GM15510 (cell line): ENCODE measurements around the gene CNTNAP1.

Source experiments
- POLR2A ChIP-seq: IDR thresholded peaks from 3 replicates; pipeline ENCODE4 v1.6.1; 2011; ENCODE audit warnings: borderline replicate concordance; ENCODE audit not compliant: insufficient read length; ENCODE audit errors: extremely low read depth

Gene CNTNAP1

DNA sequence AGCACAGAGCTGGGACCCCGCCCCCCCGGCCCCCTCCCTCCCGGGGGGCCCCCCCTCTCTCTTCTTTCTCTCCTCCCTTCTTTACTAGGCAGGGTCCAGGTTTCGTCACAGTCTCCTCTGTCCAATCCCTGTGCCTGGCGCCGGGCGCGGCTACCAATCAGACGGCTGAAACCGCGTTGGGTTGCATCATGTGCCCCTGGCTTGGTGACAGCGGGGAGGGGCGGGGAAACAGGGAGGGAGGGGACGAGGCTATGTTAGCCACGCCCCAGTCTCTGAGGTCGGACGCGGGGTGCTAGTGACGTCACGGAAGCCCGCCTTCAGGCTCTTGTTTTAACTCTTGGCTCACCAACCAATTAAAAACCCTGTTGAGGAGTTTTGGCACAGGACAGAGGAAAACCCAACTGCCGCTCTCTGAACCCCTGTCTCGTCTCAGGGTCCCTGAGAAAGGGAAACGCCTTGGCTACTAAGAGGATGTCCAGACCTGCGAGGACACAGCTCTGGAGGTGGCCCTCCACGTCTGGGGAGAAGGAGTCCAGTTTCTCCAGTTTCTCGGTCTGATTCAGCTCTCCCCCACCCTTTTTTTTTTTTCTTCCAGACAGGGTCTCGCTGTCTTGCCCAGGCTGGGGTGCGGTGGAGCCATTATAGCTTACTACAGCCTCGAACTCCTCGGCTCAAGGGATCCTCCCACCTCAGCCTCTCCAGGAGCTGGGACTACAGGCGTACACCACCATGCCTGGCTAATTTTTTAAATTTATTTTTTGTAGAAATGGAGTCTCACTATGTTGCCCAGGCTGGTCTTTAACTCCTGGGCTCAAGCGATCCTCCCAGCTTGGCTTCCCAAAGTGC is 5.1 kb upstream of the CNTNAP1 start:
- no peak for TF ChIP-seq POLR2A

DNA sequence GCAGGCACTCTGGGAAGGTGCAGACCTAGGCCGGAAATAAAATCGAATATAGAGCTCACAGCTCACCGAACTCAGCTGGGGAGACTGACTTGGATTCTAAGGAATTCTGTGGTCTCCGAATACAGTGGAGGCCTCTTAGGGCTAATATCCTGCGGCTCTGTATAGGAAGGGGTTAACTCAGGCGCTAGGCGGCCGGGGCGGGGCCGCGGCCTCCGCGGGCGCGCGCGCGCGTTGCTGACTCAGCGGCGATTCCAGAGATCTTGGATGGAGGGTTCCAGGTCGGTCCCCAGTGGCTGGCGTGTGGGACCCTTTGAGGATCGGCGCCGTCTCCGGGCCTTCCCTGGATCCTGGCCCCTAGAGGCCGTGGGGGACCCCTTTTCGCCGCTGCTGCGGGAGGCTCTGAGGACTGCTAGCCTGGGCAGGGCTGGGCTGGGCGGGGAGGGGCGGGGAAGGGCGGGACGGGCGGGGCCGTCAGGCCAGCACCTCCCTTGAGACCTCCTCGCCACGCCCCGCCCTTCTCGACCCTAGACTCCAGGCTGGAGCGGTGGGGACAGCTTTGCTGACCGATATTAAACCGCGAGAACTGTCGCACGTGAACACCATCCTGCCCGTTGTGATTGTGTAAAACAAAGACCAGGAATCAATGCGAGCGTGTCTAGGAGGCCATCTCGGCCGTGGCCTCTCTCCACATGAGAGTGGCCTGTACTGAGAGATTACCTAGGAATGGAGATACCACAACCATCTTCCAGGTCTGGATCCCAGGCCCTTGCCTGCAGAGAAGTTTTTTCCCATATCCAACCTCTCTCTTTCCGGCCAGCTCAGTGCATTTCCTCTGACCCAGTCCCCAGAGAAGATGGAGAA is 4.2 kb upstream of the CNTNAP1 start:
- peak; percentile 63 for TF ChIP-seq POLR2A

DNA sequence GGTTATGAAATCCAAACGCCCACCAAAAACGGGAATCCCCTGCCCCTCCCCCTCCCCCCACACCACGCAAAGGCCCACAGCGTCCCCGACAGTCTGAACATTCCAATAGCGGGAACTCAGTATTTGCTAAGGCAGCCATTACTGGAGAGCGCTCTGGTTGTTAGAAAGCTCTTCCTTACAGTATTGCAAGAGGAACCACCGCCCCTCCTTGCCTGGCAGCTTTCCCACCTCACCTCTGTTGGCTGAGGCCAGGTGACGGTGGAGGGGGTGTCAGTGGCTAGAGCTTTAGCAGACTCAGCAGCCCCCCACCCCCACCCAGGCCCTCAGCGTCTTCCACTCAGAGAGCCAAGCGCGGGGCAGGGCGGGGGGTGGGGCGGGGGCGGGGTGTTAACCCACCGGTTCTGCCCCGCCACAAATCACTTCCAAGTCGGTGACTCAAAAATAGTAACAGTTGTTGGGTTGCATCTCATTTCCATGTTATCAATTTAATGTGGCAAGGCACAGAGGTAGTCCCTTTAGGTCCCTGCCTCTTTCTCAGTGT is 3.3 kb upstream of the CNTNAP1 start:
- TF ChIP-seq POLR2A, result no peak

- TF ChIP-seq POLR2A, result peak; percentile 59
These were observed 2.6 kb upstream of the CNTNAP1 start for GRCh38 chr17:42679492-42680330.

DNA sequence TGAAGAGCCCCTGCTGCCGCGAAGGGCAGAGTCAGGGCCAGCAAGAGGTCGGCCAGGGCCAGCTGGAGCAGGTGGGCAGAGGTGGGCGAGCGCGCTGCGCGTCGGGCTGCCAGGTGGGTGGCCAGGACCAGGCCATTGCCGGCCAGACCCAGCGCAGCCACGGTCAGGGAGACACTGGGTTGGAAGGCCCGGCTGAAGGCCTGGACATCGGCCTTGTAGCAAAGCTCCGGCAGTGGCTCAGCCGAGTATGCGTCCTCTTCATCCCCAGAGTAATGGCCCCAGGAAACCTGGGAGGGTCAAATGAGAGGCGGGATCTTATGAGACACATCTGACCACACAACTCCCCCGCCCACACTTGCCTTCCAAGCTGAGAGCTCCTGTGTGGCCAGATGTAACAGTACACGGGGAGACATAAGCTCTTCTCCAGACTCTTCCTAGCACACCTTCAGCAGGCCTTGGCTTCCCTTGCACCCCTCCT is 2.0 kb upstream of the CNTNAP1 start:
- no peak for TF ChIP-seq POLR2A

DNA sequence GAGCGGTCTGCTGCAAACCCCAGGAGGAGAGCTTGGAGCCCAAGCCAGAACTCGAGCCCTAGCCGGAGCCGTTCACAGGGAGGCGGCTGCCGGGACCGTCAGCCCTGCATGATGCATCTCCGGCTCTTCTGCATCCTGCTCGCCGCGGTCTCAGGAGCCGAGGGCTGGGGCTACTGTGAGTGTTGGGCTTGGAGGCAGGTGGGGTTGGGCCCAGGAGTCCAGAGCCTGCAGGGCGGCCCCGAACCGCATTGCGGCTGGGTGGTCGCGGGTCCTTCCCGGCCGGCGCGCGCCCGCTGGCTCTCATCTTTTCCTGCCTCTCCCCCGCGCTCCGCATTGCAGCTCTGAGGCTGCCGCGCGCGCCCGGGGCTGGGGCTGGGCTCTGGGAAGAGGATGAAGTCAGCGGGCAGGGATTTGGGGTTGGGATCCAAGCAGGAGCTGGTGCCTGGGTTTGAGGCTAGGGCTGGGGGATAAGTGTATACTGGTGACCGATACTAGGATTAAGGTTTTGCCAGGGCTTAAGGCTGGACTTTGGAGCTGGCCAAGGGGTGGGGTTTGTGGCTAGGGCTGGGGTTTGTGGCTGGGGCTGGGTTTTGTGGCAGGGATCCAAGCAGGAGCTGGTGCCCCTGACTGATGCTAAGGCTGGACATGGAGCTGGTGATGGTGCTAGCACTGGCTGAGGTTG is 532 bp downstream of the CNTNAP1 start:
- TF ChIP-seq POLR2A, result no peak

DNA sequence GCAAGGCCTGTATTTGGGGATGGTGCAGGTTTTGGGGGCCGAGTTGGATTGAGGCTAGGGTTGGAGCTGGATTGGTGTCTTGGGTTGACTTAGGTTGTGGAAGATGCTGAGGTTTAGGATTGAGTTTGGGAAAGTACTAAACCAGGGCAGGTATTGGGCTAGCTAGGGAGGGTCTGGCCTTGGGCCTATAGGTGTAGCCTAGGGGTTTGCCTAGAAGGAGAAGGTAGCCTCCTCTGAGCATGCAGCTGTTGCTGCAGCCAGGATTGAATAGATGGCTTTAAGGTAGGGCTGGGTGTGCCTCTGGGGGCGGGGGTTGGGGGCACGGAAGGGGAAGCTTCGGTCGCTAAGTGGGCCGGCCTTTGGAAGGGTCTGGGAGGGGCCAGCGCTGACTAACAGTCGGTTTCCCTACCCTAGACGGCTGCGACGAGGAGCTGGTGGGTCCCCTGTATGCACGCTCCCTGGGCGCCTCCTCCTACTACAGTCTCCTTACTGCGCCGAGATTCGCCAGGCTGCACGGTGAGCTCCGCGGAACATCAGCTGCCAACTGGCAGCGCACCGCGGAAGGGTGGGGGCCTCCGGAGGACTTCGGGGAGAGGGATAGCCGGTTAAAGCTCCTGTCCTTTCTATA is 1.2 kb downstream of the CNTNAP1 start:
- no peak for TF ChIP-seq POLR2A

- no peak for TF ChIP-seq POLR2A
These were observed 2.7 kb downstream of the CNTNAP1 start for GRCh38 chr17:42684929-42685556.

DNA sequence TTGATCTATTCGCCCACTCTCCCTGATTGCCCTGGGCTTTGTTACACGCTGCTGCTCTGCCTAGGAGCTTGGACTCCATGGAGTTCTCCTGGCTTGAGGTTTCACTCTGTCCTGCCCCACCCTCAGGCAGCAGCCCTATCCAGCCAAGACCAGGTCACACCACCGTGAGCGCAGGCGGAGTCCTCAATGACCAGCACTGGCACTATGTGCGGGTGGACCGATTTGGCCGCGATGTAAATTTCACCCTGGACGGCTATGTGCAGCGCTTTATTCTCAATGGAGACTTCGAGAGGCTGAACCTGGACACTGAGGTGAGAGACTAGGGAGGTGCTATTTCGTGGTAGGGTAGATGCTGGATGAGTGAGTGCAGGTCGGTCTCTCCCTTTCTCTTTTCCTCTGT is 3.5 kb downstream of the CNTNAP1 start:
- no peak for TF ChIP-seq POLR2A

- TF ChIP-seq POLR2A, result no peak
These were observed 4.3 kb downstream of the CNTNAP1 start for GRCh38 chr17:42686520-42687128.

GRCh38 chr17:42687707-42688320 is 5.5 kb downstream of the CNTNAP1 start:
- no peak for TF ChIP-seq POLR2A

- TF ChIP-seq POLR2A, result no peak
These were observed 8.3 kb downstream of the CNTNAP1 start for GRCh38 chr17:42690596-42690995.
